H1 (cell line): Measurements from ENCODE around the gene CYP27C1. TPM values are rescaled to one million over a fixed set of nuclear protein-coding genes. Genes with fewer than 3 reads are reported as not detected.
A peak's percentile ranks its signal among the peaks of the same experiment; 100 is the strongest.

ENCODE experiments used
- SIN3A ChIP-seq, 2 experiments: IDR thresholded peaks in 1 of 2; conservative IDR thresholded peaks in 1 of 2; 2 replicates each; pipeline ENCODE4 v1.6.1; 2011 to 2012; ENCODE audit warnings: low read length in 2 of 2, improper control_type of control experiment in 1 of 2, low read depth in 1 of 2, mild to moderate bottlenecking in 1 of 2
- TBP ChIP-seq: IDR thresholded peaks from 2 replicates; pipeline ENCODE4 v1.6.1; 2011; ENCODE audit warnings: low read depth, low read length, improper control_type of control experiment
- polyA plus RNA-seq, 7 experiments: library from polyadenylated mRNA; depleted of rRNA in 3 of 7; stranded (reverse) in 5 of 7; unstranded in 2 of 7; fragments of >200 nt in 5 of 7; fragments of 200-250 nt in 2 of 7; gene quantifications; 1 replicate in 5 of 7; 2 replicates in 1 of 7; 4 replicates in 1 of 7; pipeline versions ENCODE4 v1.2.1 to v1.2.3, GENCODE V29; 2011 to 2013; ENCODE audit warnings: missing spikeins in 2 of 7, mixed read lengths in 2 of 7
- total RNA-seq: library from RNA; stranded (reverse); fragmentation: NEBNext Ultra II Directional; extraction: Animal tissue kit (Norgen Biotek cat#: 25700); gene quantifications from 2 replicates; pipeline ENCODE4 v1.2.1, GENCODE V29; 2021

CYP27C1 gene
- total and polyA plus RNA-seq, 2 of the 8 experiments (the other 6 are each of a cell fraction or from before 2014, with no cell fraction given) = 1.3 to 3.2 TPM

DNA sequence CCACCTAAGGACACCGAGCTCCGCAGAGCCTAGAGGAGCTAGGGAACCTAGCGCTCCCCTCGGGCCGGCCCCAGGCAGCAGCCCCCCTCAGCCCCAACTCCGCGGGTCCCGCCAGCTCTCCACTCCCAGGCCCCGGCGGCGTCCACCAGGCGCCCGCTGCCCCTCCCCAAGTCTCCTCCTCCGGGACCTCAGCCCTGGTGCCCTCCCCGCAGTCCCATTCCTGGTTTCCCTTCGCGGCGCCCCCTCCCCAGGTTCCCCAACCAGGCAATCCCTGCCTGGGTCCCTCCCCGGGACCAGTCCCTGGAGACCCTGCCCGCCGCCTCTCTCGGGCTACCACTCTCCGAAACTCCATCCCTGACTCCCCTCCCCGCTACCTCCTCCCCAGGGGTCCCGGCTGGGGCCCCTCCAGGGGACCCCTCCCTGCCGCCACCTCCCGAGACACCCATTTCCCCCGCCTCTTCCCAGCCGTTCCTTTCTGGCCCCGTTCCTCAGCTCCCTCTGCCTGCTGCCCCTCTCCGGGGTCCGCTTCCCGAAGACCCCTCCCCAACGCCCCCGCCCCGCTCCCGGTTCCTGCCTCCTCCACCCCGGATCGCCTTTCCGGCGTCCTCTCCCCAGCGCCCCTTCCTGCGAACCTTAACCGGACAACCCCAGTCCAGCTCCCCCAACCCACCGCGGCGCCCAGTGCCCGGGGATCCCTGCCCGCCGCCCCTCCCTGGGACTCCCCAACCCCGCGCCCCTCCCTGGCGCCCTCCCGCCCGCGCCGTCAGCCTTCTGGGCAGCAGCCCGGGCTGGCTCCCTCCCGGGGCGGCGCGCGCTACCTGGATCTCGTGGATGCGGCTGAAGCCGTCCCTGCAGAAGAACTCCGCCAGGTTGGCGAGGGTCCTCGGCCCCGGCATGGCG is 678 bp downstream of the CYP27C1 start (continued):
- TF ChIP-seq SIN3A (conservative IDR thresholded peaks at IDR 0.05 in 1 of 2, IDR thresholded peaks at IDR 0.05 in 1 of 2; ENCODE audit: low read depth in 1 of 2, low read length in 2 of 2) (peak in 1 of 2 experiments; percentile 46; a peak in 1 of 4 replicates), TBP (peak; percentile 26; the same call in 1 of the 2 replicates)
